CD4-positive, alpha-beta memory T cell (primary cell): Measurements from ENCODE around the gene MFAP4. TPM values are rescaled to one million over a fixed set of nuclear protein-coding genes. Genes with fewer than 3 reads are reported as not detected.
"Not testable (repeated sequence)": the region's sequence is repeated elsewhere in the genome, so short reads cannot be mapped to it uniquely, and the experiment has no call there.

Experiments
- CTCF ChIA-PET: fragments of 350-600 bp; sonication (Branson Sonifier 250); formaldehyde crosslinking; loops from one replicate; lab custom pipeline; 2021; ENCODE audit warnings: inconsistent platforms; ENCODE audit not compliant: partially characterized antibody; lab: Charles Lee
- POLR2A ChIA-PET: fragments of 350-600 bp; sonication (Branson Sonifier 250); formaldehyde crosslinking; loops from one replicate; lab custom pipeline; 2021; ENCODE audit not compliant: partially characterized antibody; lab: Charles Lee
- DNase-seq, 5 donors: peaks; one replicate each; pipeline versions ENCODE4 v3.0.0 to v3.0.0-alpha.2; 2020 to 2022; ENCODE audit warnings: mixed read lengths in 1 of 5
- H3K27ac ChIP-seq: one replicate; pipeline ENCODE4 v1.7.0; 2013; ENCODE audit warnings: low read depth, low read length
- H3K27me3 ChIP-seq: 2 replicates; pipeline ENCODE4 v1.7.0; 2013; ENCODE audit warnings: mild to moderate bottlenecking, low read length, moderate library complexity; ENCODE audit not compliant: insufficient read depth
- H3K36me3 ChIP-seq: 2 replicates; pipeline ENCODE4 v1.7.0; 2013; ENCODE audit warnings: mild to moderate bottlenecking, low read length, moderate library complexity; ENCODE audit not compliant: insufficient read depth
- H3K4me1 ChIP-seq: 2 replicates; pipeline ENCODE4 v1.7.0; 2013; ENCODE audit warnings: mild to moderate bottlenecking, low read length, moderate library complexity; ENCODE audit not compliant: insufficient read depth
- H3K4me3 ChIP-seq, 2 donors: one replicate each; pipeline ENCODE4 v1.7.0; 2013; ENCODE audit warnings: low read length in 2 of 2, mild to moderate bottlenecking in 1 of 2
- H3K9me3 ChIP-seq, 2 donors: one replicate each; pipeline ENCODE4 v1.7.0; 2013; ENCODE audit warnings: low read length in 2 of 2, control low read depth in 1 of 2; ENCODE audit not compliant: control insufficient read depth in 1 of 2
- H3K27ac Mint-ChIP-seq, 7 donors: one replicate each; pipeline ENCODE4 v1.8.0; 2020 to 2021; ENCODE audit warnings: mixed read lengths in 7 of 7, mild to moderate bottlenecking in 6 of 7, inconsistent platforms in 3 of 7, moderate library complexity in 3 of 7
- H3K27me3 Mint-ChIP-seq, 2 donors: one replicate each; pipeline ENCODE4 v1.8.0; 2020 to 2021; ENCODE audit warnings: mixed read lengths in 2 of 2
- H3K36me3 Mint-ChIP-seq, 2 donors: one replicate each; pipeline ENCODE4 v1.8.0; 2020 to 2021; ENCODE audit warnings: mixed read lengths in 2 of 2, inconsistent platforms in 1 of 2, mild to moderate bottlenecking in 1 of 2
- H3K4me1 Mint-ChIP-seq, 4 donors: one replicate each; pipeline ENCODE4 v1.8.0; 2020 to 2021; ENCODE audit warnings: mixed read lengths in 4 of 4, mild to moderate bottlenecking in 1 of 4
- H3K4me3 Mint-ChIP-seq, 8 donors: one replicate each; pipeline ENCODE4 v1.8.0; 2020 to 2021; ENCODE audit warnings: mixed read lengths in 8 of 8, mild to moderate bottlenecking in 7 of 8, moderate library complexity in 6 of 8, inconsistent platforms in 3 of 8
- H3K9me3 Mint-ChIP-seq, 8 donors: one replicate each; pipeline ENCODE4 v1.8.0; 2020 to 2021; ENCODE audit warnings: mixed read lengths in 8 of 8, mild to moderate bottlenecking in 5 of 8, inconsistent platforms in 3 of 8, moderate library complexity in 1 of 8
- intact Hi-C: fragments of 100-400 bp; cut with micrococcal nuclease; formaldehyde crosslinking; loops from one replicate; pipeline ENCODE4 v1.15.1; 2023
- polyA plus RNA-seq, 2 donors: library from polyadenylated mRNA; unstranded; fragments of 300-500 nt; fragmentation: Illumina TruSeq; gene quantifications; one replicate each; pipeline ENCODE4 v1.2.3, GENCODE V29; 2021
- total RNA-seq, 2 experiments: library from RNA; stranded (reverse); gene quantifications; one replicate each; pipeline ENCODE4 v1.2.3, GENCODE V29; 2021

Gene MFAP4
- total and polyA plus RNA-seq, 4 experiments from 2014 or later = not detected

GRCh38 chr17:19360772-19361171, 26.2 kb downstream of the MFAP4 start:
- intact Hi-C loops = no loop called here
- H3K4me1 ChIP-seq = peaks cover 6% of the 10 kb centered on the region
- Mint-ChIP-seq H3K27ac (peak overlapping the region in 1 of 7 donors; percentile 91), H3K4me3 (peak overlapping the region in 1 of 8 donors; percentile 8), H3K27me3 (peaks cover 7 to 14% of the 10 kb centered on the region in 2 donors), H3K4me1 (peaks cover 5 to 19% (median 5%) of the 10 kb centered on the region in 4 donors), H3K36me3 (no peaks in the 10 kb centered on the region), H3K9me3 (no peaks in the 10 kb centered on the region)
- no peaks in the 10 kb centered on the region for H3K9me3 ChIP-seq
- ChIA-PET CTCF (no interaction called here), POLR2A (no interaction called here)
- H3K27me3 ChIP-seq = no peaks in the 10 kb centered on the region
- no peak overlapping the region for H3K27ac ChIP-seq
- H3K4me3 ChIP-seq = no peak overlapping the region
- no peak for DNase-seq
- H3K36me3 ChIP-seq = no peaks in the 10 kb centered on the region

GRCh38 chr17:19359856-19360255, 27.1 kb downstream of the MFAP4 start:
- Histone ChIP-seq H3K27ac (no peak overlapping the region), H3K4me3 (no peak overlapping the region), H3K9me3 (no peaks in the 10 kb centered on the region), H3K27me3 (no peaks in the 10 kb centered on the region), H3K4me1 (peaks cover 6% of the 10 kb centered on the region), H3K36me3 (no peaks in the 10 kb centered on the region)
- Mint-ChIP-seq H3K4me3 (no peak overlapping the region), H3K4me1 (peaks cover 5 to 19% (median 5%) of the 10 kb centered on the region in 4 donors), H3K9me3 (no peaks in the 10 kb centered on the region), H3K27ac (peak overlapping the region in 1 of 7 donors; percentile 3), H3K36me3 (no peaks in the 10 kb centered on the region), H3K27me3 (peaks cover 7 to 15% of the 10 kb centered on the region in 2 donors)
- CTCF ChIA-PET = interaction anchor here (1.1 kb wide), 1 partner anchor 87 kb away, joined by 7 read pairs; no protein-coding TSS in a partner anchor
- no peak for DNase-seq
- POLR2A ChIA-PET = no interaction called here
- intact Hi-C loops = no loop called here

DNA sequence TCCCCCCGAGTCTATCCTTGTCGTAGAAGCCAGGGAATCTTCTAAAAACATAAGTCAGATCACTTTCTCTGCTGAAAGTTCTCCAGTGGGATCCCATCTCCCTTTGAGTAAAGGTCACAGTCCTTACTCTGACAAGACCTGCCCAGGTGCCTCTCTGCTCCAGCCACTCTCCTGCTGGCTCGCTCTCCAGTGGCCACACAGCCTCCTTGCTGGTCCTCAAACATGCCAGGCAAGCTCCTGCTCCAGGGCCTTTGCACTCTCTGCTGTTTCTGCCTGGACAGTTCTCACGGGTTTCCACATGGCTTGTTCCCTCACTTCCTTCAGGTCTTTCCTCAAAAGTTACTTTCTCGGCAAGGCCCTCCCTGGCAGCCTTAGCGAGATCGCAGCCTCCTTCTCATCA, 27.8 kb downstream of the MFAP4 start:
- Mint-ChIP-seq H3K9me3 (no peaks in the 10 kb centered on the region), H3K4me1 (peaks cover 5 to 19% (median 5%) of the 10 kb centered on the region in 4 donors), H3K27me3 (peaks cover 9 to 17% of the 10 kb centered on the region in 2 donors), H3K36me3 (no peaks in the 10 kb centered on the region), H3K4me3 (no peak overlapping the region), H3K27ac (peak overlapping the region in 2 of 7 donors; percentile 3)
- Histone ChIP-seq H3K4me1 (peaks cover 6% of the 10 kb centered on the region), H3K27ac (no peak overlapping the region), H3K36me3 (no peaks in the 10 kb centered on the region), H3K4me3 (no peak overlapping the region), H3K9me3 (no peaks in the 10 kb centered on the region), H3K27me3 (no peaks in the 10 kb centered on the region)
- no peak for DNase-seq
- CTCF ChIA-PET = interaction anchor here (1.1 kb wide), 1 partner anchor 88 kb away, joined by 7 read pairs; no protein-coding TSS in a partner anchor
- intact Hi-C loops = no loop called here
- POLR2A ChIA-PET = no interaction called here

DNA sequence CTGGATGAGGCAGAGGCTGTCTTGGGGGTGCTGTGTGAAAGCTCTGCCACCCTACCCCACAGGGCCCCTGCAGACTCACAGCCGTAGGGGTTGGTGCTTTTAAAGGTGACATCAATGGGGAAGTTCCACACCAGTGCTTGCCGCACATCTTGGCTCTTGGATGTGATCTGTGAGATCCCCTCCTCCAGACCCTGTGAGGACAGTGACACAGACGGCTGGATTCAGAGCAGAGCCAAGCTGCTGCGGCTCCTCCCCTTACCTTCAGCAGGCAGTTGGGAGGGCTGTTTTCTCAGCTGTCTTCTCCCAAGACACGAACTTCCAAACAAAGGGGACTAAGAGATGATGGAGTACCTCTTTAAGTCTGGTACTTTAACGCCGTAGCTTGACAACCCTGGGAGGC, 29.2 kb downstream of the MFAP4 start:
- Mint-ChIP-seq H3K9me3 (no peaks in the 10 kb centered on the region), H3K4me3 (no peak overlapping the region), H3K36me3 (no peaks in the 10 kb centered on the region), H3K27ac (peak overlapping the region in 2 of 7 donors; percentile 44 to 68), H3K27me3 (peaks cover 9 to 19% of the 10 kb centered on the region in 2 donors), H3K4me1 (peaks cover 4 to 15% (median 5%) of the 10 kb centered on the region in 4 donors)
- intact Hi-C loops = no loop called here
- H3K9me3 ChIP-seq = no peaks in the 10 kb centered on the region
- peaks cover 6% of the 10 kb centered on the region for H3K4me1 ChIP-seq
- CTCF ChIA-PET = no interaction called here
- H3K36me3 ChIP-seq = no peaks in the 10 kb centered on the region
- no peaks in the 10 kb centered on the region for H3K27me3 ChIP-seq
- no peak for DNase-seq
- no peak overlapping the region for H3K27ac ChIP-seq
- POLR2A ChIA-PET = no interaction called here
- no peak overlapping the region for H3K4me3 ChIP-seq

- no peaks in the 10 kb centered on the region for H3K36me3 ChIP-seq
- intact Hi-C loops = no loop called here
- Mint-ChIP-seq H3K9me3 (no peaks in the 10 kb centered on the region), H3K36me3 (no peaks in the 10 kb centered on the region), H3K4me1 (peaks cover 4 to 11% (median 5%) of the 10 kb centered on the region in 4 donors), H3K4me3 (no peak overlapping the region), H3K27me3 (peaks cover 9 to 19% of the 10 kb centered on the region in 2 donors), H3K27ac (peak overlapping the region in 2 of 7 donors; percentile 18 to 56)
- POLR2A ChIA-PET = no interaction called here
- no peaks in the 10 kb centered on the region for H3K9me3 ChIP-seq
- CTCF ChIA-PET = no interaction called here
- DNase-seq = no peak
- no peak overlapping the region for H3K4me3 ChIP-seq
- no peaks in the 10 kb centered on the region for H3K27me3 ChIP-seq
- H3K27ac ChIP-seq = no peak overlapping the region
- H3K4me1 ChIP-seq = peaks cover 6% of the 10 kb centered on the region
Observed at GRCh38 chr17:19357351-19357750, 29.6 kb downstream of the MFAP4 start.

GRCh38 chr17:19354748-19355147, 32.2 kb downstream of the MFAP4 start:
- Mint-ChIP-seq H3K9me3 (no peaks in the 10 kb centered on the region), H3K36me3 (no peaks in the 10 kb centered on the region), H3K4me3 (no peak overlapping the region), H3K27ac (no peak overlapping the region), H3K4me1 (no peaks in the 10 kb centered on the region), H3K27me3 (peaks cover 9 to 19% of the 10 kb centered on the region in 2 donors)
- POLR2A ChIA-PET = no interaction called here
- Histone ChIP-seq H3K9me3 (no peaks in the 10 kb centered on the region), H3K4me1 (no peaks in the 10 kb centered on the region), H3K27me3 (no peaks in the 10 kb centered on the region), H3K27ac (no peak overlapping the region), H3K36me3 (no peaks in the 10 kb centered on the region), H3K4me3 (no peak overlapping the region)
- DNase-seq = no peak
- intact Hi-C loops = no loop called here
- CTCF ChIA-PET = interaction anchor here (1.2 to 2.9 kb wide), 4 partner anchors 9 to 410 kb away, joined by 3 to 16 read pairs (median 4); partner anchors contain the start of gene B9D1

DNA sequence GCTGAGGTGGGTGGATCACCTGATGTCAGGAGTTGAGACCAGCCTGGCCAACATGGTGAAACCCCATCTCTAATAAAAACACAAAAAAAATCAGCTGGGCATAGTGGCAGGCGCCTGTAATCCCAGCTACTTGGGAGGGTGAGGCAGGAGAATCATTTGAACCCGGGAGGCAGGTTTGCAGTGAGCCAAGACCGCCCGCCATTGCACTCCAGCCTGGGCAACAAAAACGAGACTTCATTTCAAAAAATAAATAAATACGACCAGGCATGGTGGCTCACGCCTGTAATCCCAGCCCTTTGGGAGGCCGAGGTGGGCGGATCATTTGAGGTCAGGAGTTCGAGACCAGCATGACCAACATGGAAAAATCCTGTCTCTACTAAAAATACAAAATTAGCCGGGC, 33.6 kb downstream of the MFAP4 start:
- H3K27ac ChIP-seq, H3K27ac Mint-ChIP-seq, POLR2A ChIA-PET, H3K4me1 ChIP-seq, H3K36me3 ChIP-seq, H3K4me1 Mint-ChIP-seq, H3K9me3 ChIP-seq, H3K4me3 ChIP-seq, H3K27me3 ChIP-seq, DNase-seq, H3K9me3 Mint-ChIP-seq, H3K4me3 Mint-ChIP-seq, intact Hi-C loops, H3K36me3 Mint-ChIP-seq: not testable (repeated sequence)
- peaks cover 4 to 13% of the 10 kb centered on the region in 2 donors for H3K27me3 Mint-ChIP-seq
- CTCF ChIA-PET = interaction anchor here (1.2 to 2.9 kb wide), 3 partner anchors 10 to 94 kb away, joined by 3 to 16 read pairs (median 3); partner anchors contain the start of gene B9D1
